ENCODE data around the gene ANKS1B.

ANKS1B gene

DNA sequence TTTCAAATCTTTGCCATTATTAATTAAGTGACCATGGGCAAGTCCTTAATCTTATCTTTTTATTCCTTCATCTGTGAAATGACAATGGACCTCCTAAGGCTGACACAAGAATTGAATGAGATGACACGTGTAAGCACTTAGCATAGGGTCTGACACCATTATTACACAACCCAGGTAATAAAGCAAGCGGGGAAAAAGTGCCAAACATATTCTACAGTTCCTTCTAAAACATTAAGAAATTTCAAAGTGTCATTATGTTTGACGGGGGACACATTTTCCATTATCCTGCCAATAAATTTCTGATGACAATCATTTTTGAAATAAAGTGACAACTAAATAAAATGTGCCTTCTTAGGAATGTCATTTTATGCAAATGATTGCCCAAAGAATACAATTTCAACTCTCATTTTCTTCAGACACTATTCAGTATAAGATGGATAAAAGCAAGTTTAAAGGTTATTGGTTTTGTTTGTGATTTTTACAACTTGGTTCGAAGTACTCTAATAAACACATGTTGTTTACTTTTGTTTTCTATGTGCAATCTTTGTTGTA lies 3.0 kb downstream of the ANKS1B start:
- no peak for DNase-seq

GRCh38 chr12:99979471-99979870 lies 5.3 kb downstream of the ANKS1B start:
- no peak for TF ChIP-seq GATA1 (IDR thresholded peaks at IDR 0.05; ENCODE audit: low read depth, low read length)
- no peak for TF ChIP-seq POLR2A (IDR thresholded peaks at IDR 0.05; ENCODE audit: low read length)
- DNase-seq: no peak

More for the DNA sequence above, 3.0 kb downstream of the ANKS1B start:
- TF ChIP-seq POLR2A (IDR thresholded peaks at IDR 0.05; ENCODE audit: low read length) (no peak), GATA1 (IDR thresholded peaks at IDR 0.05; ENCODE audit: low read depth, low read length) (no peak)

GRCh38 chr12:99978152-99978551 lies 6.6 kb downstream of the ANKS1B start:
- no peak for DNase-seq
- TF ChIP-seq POLR2A (IDR thresholded peaks at IDR 0.05; ENCODE audit: low read length) (no peak), GATA1 (IDR thresholded peaks at IDR 0.05; ENCODE audit: low read depth, low read length) (no peak)

DNA sequence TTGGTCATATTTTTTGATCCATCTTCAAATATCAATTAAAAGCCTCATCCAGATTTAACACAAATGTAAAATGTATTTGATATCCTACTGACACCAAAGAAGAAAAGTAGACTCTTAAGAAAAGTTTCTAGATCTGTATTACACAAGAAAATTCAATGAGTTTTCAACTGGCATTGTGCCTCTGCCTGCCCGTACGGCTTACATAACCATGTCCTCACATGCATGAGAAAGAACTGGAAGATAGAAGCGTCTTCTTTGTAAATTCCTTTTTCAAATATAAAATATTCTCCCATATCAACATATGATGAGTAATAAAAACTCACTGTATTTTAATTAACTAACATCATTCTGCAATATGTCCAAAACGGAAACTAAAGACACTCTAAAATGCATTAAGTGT lies 7.2 kb downstream of the ANKS1B start:
- TF ChIP-seq POLR2A (IDR thresholded peaks at IDR 0.05; ENCODE audit: low read length): no peak
- TF ChIP-seq GATA1 (IDR thresholded peaks at IDR 0.05; ENCODE audit: low read depth, low read length): no peak
- no peak for DNase-seq

- TF ChIP-seq POLR2A (IDR thresholded peaks at IDR 0.05; ENCODE audit: low read length) (no peak), GATA1 (IDR thresholded peaks at IDR 0.05; ENCODE audit: low read depth, low read length) (no peak)
- no peak for DNase-seq
Measured at GRCh38 chr12:99976762-99977161, 8.0 kb downstream of the ANKS1B start.

GRCh38 chr12:99975321-99975720 lies 9.4 kb downstream of the ANKS1B start:
- no peak for DNase-seq
- no peak for TF ChIP-seq POLR2A (IDR thresholded peaks at IDR 0.05; ENCODE audit: low read length)
- no peak for TF ChIP-seq GATA1 (IDR thresholded peaks at IDR 0.05; ENCODE audit: low read depth, low read length)

DNA sequence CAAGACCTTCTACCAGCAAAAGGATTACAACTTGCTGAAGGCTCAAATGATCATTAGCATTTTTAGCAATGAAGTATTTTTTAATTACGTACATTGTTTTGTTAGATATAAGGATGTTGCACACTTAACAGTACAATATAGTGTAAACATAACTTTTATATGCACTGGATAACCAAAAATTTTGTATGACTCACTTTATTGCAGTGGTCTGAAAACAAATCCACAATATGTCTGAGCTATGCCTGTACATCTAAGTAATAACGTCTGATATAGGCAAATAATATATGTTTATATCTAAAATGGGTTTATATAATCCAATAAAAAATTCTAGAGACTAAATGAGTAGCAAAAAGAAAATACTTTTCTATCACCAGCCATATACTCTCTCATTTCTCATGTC lies 10.6 kb downstream of the ANKS1B start:
- DNase-seq: no peak
- TF ChIP-seq POLR2A (IDR thresholded peaks at IDR 0.05; ENCODE audit: low read length): no peak
- no peak for TF ChIP-seq GATA1 (IDR thresholded peaks at IDR 0.05; ENCODE audit: low read depth, low read length)

GRCh38 chr12:99966429-99966828 lies 18.3 kb downstream of the ANKS1B start:
- TF ChIP-seq POLR2A (IDR thresholded peaks at IDR 0.05; ENCODE audit: low read length): no peak
- DNase-seq: no peak

DNA sequence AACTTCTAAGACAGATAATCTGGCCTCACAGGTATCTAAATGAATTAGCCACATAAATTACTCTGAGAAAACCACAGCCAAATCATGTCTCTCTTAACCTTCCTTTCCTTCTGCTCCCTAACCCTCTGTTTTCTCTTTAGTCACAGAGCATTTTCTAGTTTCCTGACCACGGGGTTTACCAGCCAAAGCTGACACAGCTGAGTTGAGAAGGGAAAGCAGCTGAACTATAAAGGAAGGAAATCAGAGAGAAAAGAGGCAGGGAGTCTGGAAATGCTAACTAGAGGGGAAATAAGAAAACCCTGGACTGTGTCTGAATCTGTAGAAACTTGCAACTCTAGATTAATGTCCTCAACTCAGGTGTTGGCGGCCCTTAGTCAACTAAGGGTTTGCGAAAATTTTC lies 24.4 kb downstream of the ANKS1B start:
- TF ChIP-seq GATA1 (IDR thresholded peaks at IDR 0.05; ENCODE audit: low read depth, low read length) (no peak), POLR2A (IDR thresholded peaks at IDR 0.05; ENCODE audit: low read length) (no peak)
- no peak for DNase-seq

DNA sequence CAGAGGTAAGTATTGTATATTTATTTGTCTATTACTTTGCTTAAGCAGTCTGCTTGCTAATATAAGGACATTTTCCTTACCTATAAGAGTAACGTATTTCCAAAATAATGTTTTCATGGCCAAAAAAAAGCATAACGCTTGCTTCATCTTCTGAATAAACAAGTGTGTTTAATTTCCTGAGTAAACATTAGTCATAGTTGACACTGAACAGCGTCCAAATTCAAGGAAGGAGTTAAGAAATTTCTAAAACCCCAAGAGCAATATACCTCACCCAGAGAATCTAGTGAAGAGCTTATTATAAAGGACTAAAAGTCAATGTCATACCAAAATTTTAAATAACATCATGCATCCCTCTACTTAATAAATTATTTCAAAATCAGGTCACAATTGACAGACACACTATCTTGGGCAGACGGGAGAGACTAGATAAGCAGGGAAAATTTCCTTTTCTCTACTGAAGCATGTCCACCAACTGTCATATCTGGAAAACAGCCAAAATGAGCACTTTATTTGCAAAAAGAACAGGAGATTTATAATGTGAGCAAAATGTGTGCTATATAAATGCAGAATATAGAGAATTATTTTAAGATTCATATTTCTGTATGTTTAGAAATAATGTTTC lies 25.1 kb downstream of the ANKS1B start:
- TF ChIP-seq GATA1 (IDR thresholded peaks at IDR 0.05; ENCODE audit: low read depth, low read length) (no peak), POLR2A (IDR thresholded peaks at IDR 0.05; ENCODE audit: low read length) (no peak)
- no peak for DNase-seq

GRCh38 chr12:99957866-99958466 lies 26.8 kb downstream of the ANKS1B start:
- no peak for TF ChIP-seq GATA1 (IDR thresholded peaks at IDR 0.05; ENCODE audit: low read depth, low read length)
- no peak for TF ChIP-seq POLR2A (IDR thresholded peaks at IDR 0.05; ENCODE audit: low read length)
- no peak for DNase-seq

- DNase-seq: no peak
- TF ChIP-seq GATA1 (IDR thresholded peaks at IDR 0.05; ENCODE audit: low read depth, low read length): no peak
- TF ChIP-seq POLR2A (IDR thresholded peaks at IDR 0.05; ENCODE audit: low read length): no peak
Measured at GRCh38 chr12:99954724-99955123, 30.0 kb downstream of the ANKS1B start.

GRCh38 chr12:99948370-99948769 lies 36.4 kb downstream of the ANKS1B start:
- no peak for TF ChIP-seq POLR2A (IDR thresholded peaks at IDR 0.05; ENCODE audit: low read length)
- DNase-seq: no peak

DNA sequence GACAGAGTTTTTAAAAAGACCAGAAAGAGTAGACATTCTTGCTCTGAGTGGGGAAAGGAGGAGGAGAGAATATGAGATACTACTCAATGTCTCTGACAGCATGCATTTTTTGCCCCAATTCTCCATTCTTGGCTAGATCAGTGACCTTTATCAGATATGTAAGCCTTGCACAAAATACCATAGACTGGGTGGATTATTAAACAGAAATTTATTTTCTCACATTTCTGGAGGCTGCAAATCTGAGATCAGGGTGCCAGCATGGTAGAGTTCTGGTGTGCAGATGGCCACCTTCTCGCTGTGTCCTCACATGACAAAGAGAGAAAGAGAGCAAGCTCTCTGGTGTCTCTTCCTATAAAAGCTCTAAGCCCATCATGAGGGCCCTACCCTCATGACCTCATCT lies 38.6 kb downstream of the ANKS1B start:
- TF ChIP-seq GATA1 (IDR thresholded peaks at IDR 0.05; ENCODE audit: low read depth, low read length) (no peak), POLR2A (IDR thresholded peaks at IDR 0.05; ENCODE audit: low read length) (no peak)
- no peak for DNase-seq

DNA sequence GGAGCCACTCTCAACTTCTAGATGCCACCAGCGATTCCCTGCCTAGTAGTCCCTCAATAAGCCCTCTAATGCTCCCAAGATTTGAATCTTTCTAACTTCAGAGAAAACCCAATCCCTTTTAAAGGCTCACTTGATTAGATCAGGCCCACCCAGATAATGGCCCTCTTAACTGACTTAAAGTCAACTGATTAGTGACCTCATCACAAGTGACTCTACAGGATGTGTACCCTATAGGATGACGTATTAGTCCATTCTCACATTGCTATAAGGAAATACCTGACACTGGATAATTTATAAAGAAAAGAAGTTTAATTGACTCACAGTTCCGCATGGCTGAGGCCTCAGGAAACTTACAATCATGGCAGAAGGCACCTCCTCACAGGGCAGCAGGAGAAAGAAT lies 49.1 kb downstream of the ANKS1B start:
- TF ChIP-seq POLR2A (IDR thresholded peaks at IDR 0.05; ENCODE audit: low read length): no peak
- TF ChIP-seq GATA1 (IDR thresholded peaks at IDR 0.05; ENCODE audit: low read depth, low read length): no peak
- DNase-seq: no peak

Measured in erythroblast (primary cell).